EH (cell line): Measurements from ENCODE around the gene FBH1.
"Not testable (repeated sequence)": the region's sequence is repeated elsewhere in the genome, so short reads cannot be mapped to it uniquely, and the experiment has no call there.

ENCODE experiments used
- DNase-seq: peaks from one replicate; pipeline ENCODE4 v3.0.0-alpha.2; 2015; ENCODE audit warnings: low read depth

Gene FBH1

GRCh38 chr10:5889624-5890451 is at the start of gene FBH1, which contains the start of gene ANKRD16:
FBH1 (plus strand) TSS chr10:5890243; CDS start chr10:5890346, 103 bp downstream.
ANKRD16 (minus strand) TSS chr10:5889893; CDS start chr10:5889354, 539 bp downstream.
- DNase-seq = peak; percentile 98

DNA sequence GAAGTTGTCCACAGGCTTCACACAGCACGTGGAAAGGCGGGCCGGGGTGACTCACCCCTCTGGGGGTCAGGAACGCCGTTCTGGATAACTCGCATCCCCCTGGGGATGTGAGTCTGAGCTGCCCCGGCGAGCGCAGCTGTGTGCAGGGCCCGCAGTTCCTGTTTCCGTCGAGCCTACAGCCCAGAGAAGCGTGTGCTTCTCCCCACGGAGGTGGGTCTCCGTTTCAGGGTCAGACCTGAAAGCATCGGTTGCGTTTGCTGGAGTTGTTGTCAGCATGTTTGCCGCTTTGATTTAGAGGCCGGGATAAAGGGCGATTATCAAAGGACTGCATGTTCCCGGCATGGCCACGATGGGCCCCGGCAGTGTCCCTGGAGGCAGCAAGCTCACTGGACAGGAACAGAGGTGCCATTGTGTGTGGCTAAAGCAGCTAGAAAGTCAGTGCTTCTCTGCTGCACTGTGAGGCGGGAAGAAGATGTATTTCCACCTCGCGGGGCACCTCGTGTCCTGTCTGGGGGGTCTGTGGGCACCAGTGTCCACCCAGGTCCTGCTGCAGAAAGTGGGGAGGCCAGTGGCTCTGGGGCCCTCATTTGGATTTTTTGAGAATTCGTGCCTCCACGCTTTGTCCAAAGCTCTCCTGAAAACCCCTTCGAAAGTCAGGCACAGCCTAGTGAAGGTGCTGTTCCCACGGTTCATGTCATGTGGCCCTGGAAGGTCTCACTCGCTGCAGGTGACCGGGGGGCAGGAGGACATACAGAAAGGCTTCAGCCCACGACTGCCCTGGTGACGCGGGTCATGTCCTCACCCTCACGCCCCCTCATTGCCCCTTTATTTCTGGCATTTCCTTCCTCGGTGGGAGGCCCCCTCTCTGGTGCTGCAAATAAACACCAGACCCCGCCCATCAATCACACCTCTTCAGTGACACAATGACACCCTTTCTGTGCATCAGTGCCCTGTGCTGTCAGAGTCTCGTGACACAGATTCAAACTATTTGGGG is 49.4 kb upstream of the FBH1 start:
- no peak for DNase-seq

DNA sequence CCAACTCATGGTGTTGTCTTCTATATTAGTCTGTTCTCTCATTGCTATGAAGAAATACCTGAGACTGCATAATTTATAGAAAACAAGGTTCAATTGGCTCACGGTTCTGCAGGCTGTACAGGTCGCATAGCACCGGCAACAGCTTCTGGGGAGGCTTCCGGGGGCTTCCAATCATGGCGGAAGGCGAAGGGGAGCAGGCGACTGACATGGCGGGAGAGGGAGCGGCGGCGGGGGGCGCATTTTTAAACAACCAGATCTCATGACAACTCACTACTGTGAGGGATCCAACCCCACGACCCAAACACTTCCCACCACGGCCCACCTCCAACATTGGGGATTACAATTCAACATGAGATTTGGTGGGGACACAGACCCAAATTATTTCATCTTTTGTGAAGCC is 48.1 kb upstream of the FBH1 start:
- DNase-seq = no peak

GRCh38 chr10:5843686-5844344 is 46.2 kb upstream of the FBH1 start:
- no peak for DNase-seq

- peak; percentile 87 for DNase-seq
Measured at GRCh38 chr10:5844345-5845055, 45.5 kb upstream of the FBH1 start.

DNA sequence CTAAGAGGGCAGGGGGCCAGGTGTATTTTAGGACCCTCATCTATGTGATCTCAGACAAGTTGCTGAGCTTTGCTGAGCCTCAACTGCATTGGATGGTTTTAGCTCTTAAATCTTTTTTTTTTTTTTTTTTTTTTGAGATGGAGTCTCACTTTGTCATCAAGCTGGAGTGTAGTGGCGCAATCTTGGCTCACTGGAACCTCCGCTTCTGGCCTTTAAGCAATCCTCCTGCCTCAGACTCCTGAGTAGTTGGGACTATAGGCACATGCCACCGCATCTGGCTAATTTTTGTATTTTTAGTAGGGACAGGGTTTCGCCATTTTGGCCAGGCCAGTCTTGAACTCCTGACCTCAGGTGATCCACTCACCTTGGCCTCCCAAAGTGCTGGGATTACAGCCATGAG is 43.4 kb upstream of the FBH1 start:
- DNase-seq = not testable (repeated sequence)

- DNase-seq = no peak
Measured at GRCh38 chr10:5854131-5854475, 35.9 kb upstream of the FBH1 start.

- DNase-seq = no peak
Measured at GRCh38 chr10:5855979-5856700, 33.9 kb upstream of the FBH1 start.

DNA sequence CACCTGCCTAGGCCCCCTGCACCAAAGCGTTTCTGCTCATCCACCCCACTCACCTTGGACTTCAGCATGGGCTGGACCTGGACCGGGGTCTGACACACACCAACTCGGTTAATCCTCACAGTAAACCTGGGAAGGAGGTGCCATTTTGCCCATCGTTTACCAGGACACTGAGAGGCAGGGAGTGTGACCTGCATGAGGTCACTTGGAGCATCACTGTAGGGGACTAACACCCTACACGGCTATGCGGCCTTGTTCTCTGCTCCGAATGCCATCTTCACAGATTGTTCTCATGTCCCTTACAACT is 33.4 kb upstream of the FBH1 start:
- no peak for DNase-seq

DNA sequence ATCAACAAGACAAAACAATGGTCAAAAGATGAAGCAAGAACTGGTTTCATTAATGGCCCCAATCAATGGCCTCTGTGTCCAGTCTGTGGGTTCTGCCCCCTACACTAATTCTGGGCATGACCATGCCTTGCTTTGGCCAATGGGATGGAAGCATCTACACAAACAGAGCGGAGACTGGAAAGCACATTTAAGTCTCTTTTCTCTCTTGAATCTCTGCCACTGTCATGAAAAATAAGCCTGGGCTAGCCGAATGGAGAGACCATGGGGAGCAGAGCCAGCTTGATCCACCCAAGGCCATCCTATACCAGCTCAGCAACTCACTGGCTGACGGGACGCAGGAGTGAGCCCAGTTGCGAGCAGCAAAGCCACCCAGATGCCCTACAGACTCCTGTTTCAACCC is 31.2 kb upstream of the FBH1 start:
- no peak for DNase-seq

- DNase-seq = no peak
Measured at GRCh38 chr10:5860066-5860465, 30.0 kb upstream of the FBH1 start.

- DNase-seq = peak; percentile 10
Measured at GRCh38 chr10:5862360-5862961, 27.6 kb upstream of the FBH1 start.

GRCh38 chr10:5862981-5863685 is 26.9 kb upstream of the FBH1 start:
- DNase-seq = not testable (repeated sequence)

- DNase-seq = not testable (repeated sequence)
Measured at GRCh38 chr10:5866451-5867081, 23.5 kb upstream of the FBH1 start.

GRCh38 chr10:5867091-5867615 is 22.9 kb upstream of the FBH1 start:
- not testable (repeated sequence) for DNase-seq

GRCh38 chr10:5868383-5868782 is 21.7 kb upstream of the FBH1 start:
- DNase-seq = not testable (repeated sequence)

DNA sequence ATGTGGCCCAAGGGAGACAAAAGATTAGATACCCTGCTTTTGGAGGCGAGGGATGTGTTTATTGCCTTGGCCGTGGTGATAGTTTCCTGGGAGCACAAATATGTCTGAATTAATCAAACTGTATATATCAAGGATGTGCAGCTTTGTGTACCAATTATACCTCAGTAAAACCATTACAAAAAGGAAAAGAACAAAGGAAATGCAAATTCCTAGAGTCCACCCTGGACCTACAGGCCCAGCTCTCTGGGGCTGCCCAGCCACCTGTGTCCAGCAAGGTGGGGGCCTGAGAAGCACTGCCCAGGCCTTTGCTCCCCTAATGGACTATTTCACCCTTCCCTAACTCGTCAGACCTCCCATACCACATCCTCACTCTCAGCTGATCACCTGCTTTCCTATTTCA is 20.9 kb upstream of the FBH1 start:
- DNase-seq = no peak

DNA sequence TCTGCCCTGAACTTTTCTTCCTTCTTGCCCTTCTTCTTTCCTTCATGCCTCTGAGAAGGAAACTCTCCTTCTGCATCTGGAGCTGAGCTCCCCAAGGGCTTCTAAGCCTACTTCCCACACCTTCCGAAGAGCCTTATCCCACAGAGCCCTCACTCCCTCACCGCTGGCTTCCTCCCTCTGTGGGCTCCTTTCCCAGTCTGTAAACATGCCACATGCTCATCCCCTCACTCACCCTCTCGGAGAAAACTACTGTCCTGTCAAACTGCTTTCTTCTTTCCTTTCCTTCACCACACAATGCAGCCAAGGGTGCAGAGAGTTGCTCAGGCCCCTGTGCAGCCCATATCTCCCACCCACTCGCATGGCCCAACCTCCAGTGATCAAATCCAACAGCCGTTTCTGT is 18.4 kb upstream of the FBH1 start:
- peak; percentile 31 for DNase-seq

GRCh38 chr10:5873515-5873995 is 16.5 kb upstream of the FBH1 start:
- peak; percentile 81 for DNase-seq
